Measurements from ENCODE around the gene MOGAT2. TPM values are rescaled to one million over a fixed set of nuclear protein-coding genes. Genes with fewer than 3 reads are reported as not detected.

The MOGAT2 gene
- total and polyA plus RNA-seq, 2 of the 13 experiments (the other 11 are each of a cell fraction or from before 2014, with no cell fraction given) = 27.2 to 27.8 TPM

DNA sequence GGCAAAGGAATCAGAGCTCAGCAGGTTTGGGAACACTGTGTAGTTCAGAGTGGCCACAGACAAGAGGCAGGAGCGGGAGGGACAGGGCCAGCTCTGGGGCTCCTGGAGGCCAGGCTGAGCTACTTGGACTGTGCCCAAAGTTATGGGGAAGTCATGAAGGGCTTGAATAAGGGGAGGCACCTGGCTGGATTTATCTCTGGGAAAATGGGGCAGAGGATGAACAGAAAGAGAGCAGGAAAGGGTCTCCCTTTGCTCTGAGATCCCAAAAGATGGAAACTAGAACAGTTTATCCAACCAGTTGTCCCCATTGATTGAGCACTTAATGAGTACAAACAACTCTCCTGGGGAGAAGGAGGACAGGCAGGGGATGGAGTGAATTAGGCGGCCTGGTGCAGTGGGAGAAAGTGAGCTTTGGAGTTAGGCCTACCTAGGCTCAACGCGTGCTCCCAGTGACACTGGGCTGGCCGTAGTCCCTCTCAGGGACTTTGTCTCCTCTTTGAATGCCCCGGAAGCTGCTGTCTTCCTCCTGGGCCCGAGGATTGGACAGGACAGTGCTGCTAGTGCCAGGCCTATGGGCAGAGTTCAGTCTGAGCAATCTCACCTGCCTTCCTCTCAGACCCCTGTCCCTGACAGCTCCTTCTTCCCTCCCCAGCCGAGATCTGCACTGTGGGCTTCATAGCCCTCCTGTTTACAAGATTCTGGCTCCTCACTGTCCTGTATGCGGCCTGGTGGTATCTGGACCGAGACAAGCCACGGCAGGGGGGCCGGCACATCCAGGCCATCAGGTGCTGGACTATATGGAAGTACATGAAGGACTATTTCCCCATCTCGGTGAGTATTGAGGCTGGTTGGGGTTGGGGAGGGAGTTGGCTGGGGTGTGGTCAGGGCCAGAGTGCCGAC, 2.0 kb downstream of the MOGAT2 start (continued):
- TF ChIP-seq ZNF256 (CRISPR knock-in tag; conservative IDR thresholded peaks at IDR 0.05) (0 out of 2 replicates have a peak, but pooled peaks have one; percentile 49), FOXM1 (CRISPR knock-in tag; IDR thresholded peaks at IDR 0.05) (no peak), MTA3 (CRISPR knock-in tag; IDR thresholded peaks at IDR 0.05) (no peak), ATM (IDR thresholded peaks at IDR 0.05; ENCODE audit: borderline replicate concordance) (no peak), ZNF747 (CRISPR knock-in tag; IDR thresholded peaks at IDR 0.05; ENCODE audit: borderline replicate concordance) (no peak), CBX2 (IDR thresholded peaks at IDR 0.05; ENCODE audit: low read depth, low read length) (no peak), CBX2 (CRISPR knock-in tag; IDR thresholded peaks at IDR 0.05; ENCODE audit: low read depth) (no peak)

DNA sequence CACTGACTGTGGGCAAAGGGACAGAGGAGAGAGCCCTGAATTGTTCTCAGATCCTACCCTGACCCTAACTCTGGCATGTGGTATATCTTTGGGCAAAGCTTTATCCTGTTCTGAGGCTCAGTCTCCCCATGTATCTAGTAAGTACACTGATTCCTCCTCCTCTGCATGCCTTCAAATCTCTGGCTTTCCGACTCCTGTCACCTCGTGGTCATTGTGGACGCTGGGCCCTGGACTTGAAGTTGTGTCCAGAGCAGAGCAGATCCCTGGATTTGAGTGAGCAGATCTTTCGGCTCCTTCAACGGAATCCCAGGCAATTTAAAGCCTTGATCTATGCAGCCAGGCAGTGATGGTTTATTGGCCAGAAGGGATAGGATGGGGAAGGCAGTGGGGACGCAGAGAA, 3.0 kb downstream of the MOGAT2 start:
- CTCF ChIA-PET (ENCODE audit: low intra/inter-chr PET ratio, low total read pairs) = no interaction called here
- Histone ChIP-seq H3K4me1 (ENCODE audit: insufficient read depth, low read length) (peaks cover 93% of the 10 kb centered on the region), H3K9me3 (ENCODE audit: low read length) (no peaks in the 10 kb centered on the region), H3K9ac (ENCODE audit: insufficient read depth, low read depth, low read length) (peak overlapping the region; percentile 67), H3K4me2 (ENCODE audit: low read depth, low read length) (peak overlapping the region; percentile 97), H3K79me2 (ENCODE audit: insufficient read depth, low read length) (peaks cover 9% of the 10 kb centered on the region), H2AFZ (ENCODE audit: low read length) (peak overlapping the region; percentile 7), H3K36me3 (replicated peaks in 1 of 2; ENCODE audit: control insufficient read depth in 1 of 2, insufficient read depth in 2 of 2, low read length in 2 of 2) (no peaks in the 10 kb centered on the region; a peak in 1 of 5 replicates), H3K27me3 (ENCODE audit: control insufficient read depth in 1 of 2, insufficient read depth in 2 of 2, low read length in 2 of 2) (no peaks in the 10 kb centered on the region), H3K4me3 (replicated peaks in 1 of 3; ENCODE audit: insufficient read depth in 1 of 3, low read depth in 2 of 3, low read length in 3 of 3) (peak overlapping the region; percentile 61 to 76 (median 67)), H4K20me1 (ENCODE audit: insufficient read depth, low read length) (no peaks in the 10 kb centered on the region), H3K27ac (ENCODE audit: extremely low read length, insufficient read depth, low read length) (peak overlapping the region; percentile 79)
- intact Hi-C loops (cut with micrococcal nuclease; ENCODE audit: unreplicated experiment) = no loop called here
- in situ Hi-C loops (cut with HindIII; ENCODE audit: extremely low pct_ligation_motif_present, low pct_unique_long_range_greater_than_20kb) = no loop called here
- FAIRE-seq (no peak), ATAC-seq (no peak), DNase-seq (ENCODE audit: low spot score) (no peak)
- BruUV-seq (replicated peaks) = TSS peak; percentile 55
- 16% methylated on average over 5 of the region's 6 CpGs for WGBS (ENCODE audit: low lambda C conversion rate)
- POLR2A ChIA-PET = interaction anchor here (1.5 to 5.6 kb wide), 7 partner anchors 14 to 82 kb away, joined by 4 to 69 read pairs (median 10); partner anchors contain the start of gene DGAT2
- TF ChIP-seq SRSF4 (IDR thresholded peaks at IDR 0.05; ENCODE audit: low read depth, low read length, poor library complexity, severe bottlenecking) (no peak), ASH2L (IDR thresholded peaks at IDR 0.05; ENCODE audit: insufficient read length, low read depth, low read length) (no peak), RFXAP (CRISPR knock-in tag; IDR thresholded peaks at IDR 0.05; ENCODE audit: borderline replicate concordance) (no peak), CBX1 (IDR thresholded peaks at IDR 0.05; ENCODE audit: low read depth) (no peak), SALL1 (CRISPR knock-in tag; IDR thresholded peaks at IDR 0.05) (no peak), MYC (CRISPR knock-in tag; IDR thresholded peaks at IDR 0.05; ENCODE audit: borderline replicate concordance) (0 out of 2 replicates have a peak, but pooled peaks have one; percentile 48), ZSCAN21 (CRISPR knock-in tag; IDR thresholded peaks at IDR 0.05; ENCODE audit: borderline replicate concordance) (no peak), ZNF530 (CRISPR knock-in tag; IDR thresholded peaks at IDR 0.05; ENCODE audit: low read depth) (no peak), MAF1 (CRISPR knock-in tag; IDR thresholded peaks at IDR 0.05; ENCODE audit: borderline replicate concordance) (no peak), SRY (CRISPR knock-in tag; IDR thresholded peaks at IDR 0.05) (no peak), ZNF670 (CRISPR knock-in tag; IDR thresholded peaks at IDR 0.05; ENCODE audit: borderline replicate concordance) (no peak), CBX2 (IDR thresholded peaks at IDR 0.05; ENCODE audit: low read depth, low read length) (no peak), CBX2 (CRISPR knock-in tag; IDR thresholded peaks at IDR 0.05; ENCODE audit: low read depth) (no peak), ZNF614 (CRISPR knock-in tag; IDR thresholded peaks at IDR 0.05; ENCODE audit: borderline replicate concordance) (no peak)
- TF ChIP-seq, protein P1, sequence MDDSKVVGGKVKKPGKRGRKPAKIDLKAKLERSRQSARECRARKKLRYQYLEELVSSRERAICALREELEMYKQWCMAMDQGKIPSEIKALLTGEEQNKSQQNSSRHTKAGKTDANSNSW (CRISPR knock-in tag; IDR thresholded peaks at IDR 0.05; ENCODE audit: borderline replicate concordance) = no peak
- TF ChIP-seq, protein P2, sequence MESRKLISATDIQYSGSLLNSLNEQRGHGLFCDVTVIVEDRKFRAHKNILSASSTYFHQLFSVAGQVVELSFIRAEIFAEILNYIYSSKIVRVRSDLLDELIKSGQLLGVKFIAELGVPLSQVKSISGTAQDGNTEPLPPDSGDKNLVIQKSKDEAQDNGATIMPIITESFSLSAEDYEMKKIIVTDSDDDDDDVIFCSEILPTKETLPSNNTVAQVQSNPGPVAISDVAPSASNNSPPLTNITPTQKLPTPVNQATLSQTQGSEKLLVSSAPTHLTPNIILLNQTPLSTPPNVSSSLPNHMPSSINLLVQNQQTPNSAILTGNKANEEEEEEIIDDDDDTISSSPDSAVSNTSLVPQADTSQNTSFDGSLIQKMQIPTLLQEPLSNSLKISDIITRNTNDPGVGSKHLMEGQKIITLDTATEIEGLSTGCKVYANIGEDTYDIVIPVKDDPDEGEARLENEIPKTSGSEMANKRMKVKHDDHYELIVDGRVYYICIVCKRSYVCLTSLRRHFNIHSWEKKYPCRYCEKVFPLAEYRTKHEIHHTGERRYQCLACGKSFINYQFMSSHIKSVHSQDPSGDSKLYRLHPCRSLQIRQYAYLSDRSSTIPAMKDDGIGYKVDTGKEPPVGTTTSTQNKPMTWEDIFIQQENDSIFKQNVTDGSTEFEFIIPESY (CRISPR knock-in tag; IDR thresholded peaks at IDR 0.05) = no peak
